NCI-H2107 treated with DMSO at 0.1 percent for 48 hours (cell line): Measurements from ENCODE around the gene HIGD2A.
"Not testable (repeated sequence)": the region's sequence is repeated elsewhere in the genome, so short reads cannot be mapped to it uniquely, and the experiment has no call there.

ENCODE experiments used
- DNase-seq: peaks from one replicate; lab custom pipeline; 2025; ENCODE audit not compliant: unreplicated experiment; lab: John Stamatoyannopoulos, UW

HIGD2A gene

DNA sequence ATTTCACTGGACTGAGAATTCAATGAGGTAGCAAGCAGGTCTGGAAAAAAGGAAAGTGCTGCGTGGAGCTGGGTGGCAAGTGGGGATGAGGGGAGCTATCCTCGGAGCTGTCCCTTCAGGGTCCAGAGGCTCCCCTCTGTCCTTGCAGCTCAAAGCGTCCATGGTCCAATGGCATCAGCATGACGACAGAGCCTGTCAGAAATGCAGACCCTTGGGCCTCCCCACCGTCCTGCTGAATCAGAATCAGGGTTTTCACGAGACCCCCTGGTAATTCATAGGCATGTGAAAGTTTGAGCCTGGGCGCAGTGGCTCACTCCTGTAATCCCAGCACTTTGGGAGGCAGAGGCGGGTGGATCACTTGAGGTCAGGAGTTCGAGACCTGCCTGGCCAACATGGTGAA, 5.5 kb downstream of the HIGD2A start:
- DNase-seq: no peak

DNA sequence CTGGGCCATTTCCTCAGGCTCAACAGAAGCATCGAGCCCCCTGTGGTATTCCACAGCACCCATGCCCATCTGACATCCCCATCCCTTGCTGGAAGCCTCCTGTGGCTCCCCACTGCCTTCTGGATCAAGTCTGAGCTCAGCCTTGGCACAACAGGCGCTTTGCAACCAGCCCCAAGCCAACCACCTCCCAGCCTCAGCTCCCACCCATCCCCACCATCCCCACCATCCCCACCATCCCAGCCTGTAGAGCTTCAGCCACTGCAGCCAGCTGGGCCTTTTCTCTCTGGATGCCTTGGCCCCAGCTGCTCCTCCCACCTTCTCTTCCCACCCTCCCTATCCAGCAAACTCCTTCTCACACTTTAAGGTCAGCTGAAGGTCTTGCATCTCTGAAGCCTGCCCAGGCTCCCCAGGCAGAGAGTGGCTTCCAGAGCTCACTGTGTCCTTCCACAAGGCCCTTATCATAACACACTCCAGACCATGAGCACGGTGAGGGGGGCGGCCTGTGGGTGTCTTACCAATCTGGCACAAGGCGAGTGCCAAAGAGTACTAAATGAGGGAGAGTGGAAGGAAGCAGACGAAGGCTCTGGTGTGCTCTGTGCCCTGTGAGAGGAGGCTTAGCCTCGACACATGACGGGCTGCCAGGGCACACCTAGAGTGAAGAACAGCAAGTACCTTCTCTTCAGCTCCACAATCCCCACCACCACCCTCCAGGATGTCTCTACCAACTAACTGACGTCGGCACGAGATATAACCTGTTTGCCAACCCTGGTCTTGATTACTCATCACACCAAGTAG, 6.5 kb downstream of the HIGD2A start:
- DNase-seq: no peak

DNA sequence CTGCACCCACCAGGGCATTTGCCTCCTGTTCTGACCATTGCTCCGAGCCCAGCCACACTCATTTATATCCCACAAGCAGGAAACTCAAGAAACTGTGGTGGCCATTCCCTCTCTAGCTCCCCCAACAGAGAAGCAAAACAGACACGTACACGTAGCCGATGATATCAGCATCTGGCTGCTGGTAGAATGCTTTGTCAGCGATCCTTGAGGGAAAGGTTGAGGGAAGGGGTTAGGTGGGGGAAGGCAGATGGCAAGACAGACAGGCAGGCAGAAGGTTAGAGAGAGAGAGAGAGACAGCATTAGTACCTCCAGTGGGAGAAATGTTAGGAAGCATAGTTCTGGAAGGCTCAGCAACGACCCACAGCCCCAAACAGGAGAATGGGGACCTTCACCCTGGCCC, 7.8 kb downstream of the HIGD2A start:
- DNase-seq: no peak

DNA sequence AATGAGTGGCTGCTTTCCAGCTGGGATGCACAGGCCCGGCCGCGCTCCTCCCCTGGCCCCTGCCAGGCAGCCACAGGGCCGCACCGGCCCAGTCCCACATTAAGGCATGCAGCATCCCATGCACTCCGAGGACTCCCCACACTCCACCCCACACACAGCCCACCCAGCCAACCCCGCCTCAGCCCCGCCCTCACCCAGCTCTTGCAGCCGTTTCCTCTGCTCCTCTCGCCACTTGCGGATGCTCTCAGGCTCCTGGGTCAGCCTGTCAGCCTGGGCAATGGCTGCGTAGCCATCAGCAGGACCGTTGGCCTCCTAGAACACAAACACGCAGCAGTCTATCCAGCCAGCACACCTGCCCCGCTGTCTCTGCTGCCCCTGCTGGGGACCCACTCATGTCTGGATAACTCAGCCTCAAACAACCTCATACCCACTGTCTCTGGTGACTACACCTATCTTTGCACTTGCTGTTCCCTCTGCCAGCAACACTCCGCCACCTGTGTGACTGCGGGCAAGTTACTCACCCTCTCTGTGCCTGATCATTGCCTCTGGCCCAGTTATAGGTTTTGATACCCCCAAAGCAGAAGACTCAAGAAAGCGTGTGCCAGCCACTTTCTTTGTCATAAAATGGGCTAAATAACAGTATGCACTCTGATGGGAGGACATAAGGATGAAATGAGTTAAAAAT, 9.3 kb downstream of the HIGD2A start:
- DNase-seq: no peak

DNA sequence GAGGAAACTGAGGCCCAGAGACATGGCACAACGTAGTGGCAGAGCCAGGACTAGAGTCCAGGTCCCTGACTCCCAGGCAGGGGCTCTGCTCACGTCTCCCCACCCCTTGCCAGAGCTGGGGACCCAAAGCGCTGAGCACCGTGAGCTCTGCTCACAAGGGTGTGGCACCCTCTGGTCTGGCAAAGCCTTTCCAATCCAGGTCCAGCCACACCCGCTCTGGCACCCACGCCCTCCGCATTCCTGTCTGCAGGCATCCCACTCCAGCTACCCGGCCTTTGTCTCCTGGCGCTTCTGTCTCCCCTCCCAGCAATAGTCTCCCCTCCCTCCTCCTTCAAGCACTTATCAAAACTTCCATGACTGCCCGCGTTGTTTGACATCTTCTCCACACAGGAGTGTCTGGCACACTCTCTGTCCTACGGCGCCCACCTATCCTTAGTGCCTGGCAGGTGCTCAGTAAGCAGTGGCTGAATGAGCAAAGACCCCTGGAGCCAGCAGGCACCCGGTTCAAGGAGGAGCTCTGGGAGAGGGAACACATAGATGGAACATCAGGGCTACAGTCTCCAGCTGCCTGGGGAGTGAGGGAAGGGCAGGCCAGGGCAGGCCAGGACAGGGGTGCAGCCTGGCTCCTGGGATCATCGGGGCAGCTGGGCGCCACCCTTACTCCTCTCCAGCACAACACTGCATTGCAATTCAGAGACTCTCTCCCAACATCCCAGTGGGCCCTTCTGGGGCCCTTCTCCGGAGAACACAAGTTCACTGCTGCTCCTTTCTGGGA, 12.0 kb downstream of the HIGD2A start:
- no peak for DNase-seq

DNA sequence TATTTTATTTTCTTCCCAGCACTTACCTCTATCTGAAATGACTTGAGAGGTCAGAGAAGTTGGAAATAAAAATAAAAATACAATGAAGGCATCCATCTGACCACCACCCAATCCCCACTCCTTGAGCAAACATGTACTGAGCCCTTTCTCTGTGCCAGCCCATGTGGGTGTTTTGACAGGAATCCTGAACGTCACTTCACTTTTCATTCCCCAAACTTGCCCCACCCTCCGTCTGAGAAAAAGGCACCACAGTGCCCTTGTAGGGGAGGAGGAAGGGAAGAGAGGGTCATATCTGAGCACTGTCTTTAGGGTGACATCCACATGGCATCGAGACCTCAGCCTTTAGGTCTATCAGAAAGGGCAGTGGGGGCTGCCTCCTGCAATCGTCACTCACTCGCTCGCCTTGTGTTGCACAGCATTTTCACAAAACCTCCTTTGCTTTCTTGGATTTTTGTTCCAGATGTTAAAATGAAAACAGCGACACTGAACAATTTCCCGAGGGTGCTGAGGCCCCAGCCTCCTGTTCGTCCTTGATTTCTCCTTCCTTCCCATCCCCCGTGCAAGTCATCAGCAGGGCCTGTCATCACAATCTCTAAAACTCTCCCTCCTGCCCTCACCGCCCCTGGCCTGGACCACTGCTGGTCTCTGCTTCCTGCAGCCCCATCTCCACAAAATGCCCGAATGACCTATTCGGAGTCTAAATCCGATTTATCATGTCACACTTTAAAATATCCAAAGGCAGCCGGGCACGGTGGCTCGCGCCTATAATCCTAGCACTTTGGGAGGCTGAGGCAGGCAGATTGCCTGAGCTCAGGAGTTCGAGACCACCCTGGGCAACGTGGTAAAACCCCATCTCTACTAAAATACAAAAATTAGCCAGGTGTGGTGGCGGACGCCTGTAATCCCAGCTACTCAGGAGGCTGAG, 13.0 kb downstream of the HIGD2A start:
- DNase-seq: no peak

DNA sequence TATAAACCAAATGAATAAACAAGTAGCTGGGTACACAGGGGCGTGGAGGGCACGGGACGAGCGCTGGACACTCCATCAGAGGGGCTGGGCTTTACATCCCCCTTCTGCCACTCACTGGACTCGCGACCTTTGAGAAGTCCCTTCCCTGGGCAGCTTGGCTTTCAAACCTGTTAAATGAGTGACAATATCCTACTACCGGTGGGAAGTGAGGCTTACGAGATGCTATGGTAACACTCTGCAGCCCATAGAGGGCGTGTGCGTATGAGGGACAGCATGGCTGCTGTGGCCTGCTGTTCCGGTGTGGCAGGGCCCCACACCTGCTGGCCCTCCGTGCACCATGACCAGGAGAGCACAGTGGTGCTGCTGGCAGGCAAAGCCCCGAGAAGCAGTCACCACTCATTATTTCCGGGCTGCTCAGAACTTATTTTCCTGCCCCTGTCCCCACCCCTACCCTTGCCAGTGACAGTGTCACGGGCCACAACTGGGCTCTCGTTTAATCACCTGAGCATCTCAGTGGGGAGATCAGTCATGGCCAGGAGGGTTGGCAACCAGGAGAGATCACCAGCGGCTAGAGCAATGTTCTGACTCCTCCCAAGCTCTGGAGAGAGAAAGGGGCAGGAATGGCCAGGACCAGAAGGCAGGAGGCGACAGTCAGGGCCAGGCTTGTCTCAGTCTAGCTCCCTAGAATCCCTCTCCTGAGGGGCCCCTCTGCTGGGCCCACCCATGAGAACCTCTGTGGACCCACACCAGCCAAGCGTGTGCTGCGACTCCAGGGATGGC, 17.3 kb downstream of the HIGD2A start:
- DNase-seq: no peak

DNA sequence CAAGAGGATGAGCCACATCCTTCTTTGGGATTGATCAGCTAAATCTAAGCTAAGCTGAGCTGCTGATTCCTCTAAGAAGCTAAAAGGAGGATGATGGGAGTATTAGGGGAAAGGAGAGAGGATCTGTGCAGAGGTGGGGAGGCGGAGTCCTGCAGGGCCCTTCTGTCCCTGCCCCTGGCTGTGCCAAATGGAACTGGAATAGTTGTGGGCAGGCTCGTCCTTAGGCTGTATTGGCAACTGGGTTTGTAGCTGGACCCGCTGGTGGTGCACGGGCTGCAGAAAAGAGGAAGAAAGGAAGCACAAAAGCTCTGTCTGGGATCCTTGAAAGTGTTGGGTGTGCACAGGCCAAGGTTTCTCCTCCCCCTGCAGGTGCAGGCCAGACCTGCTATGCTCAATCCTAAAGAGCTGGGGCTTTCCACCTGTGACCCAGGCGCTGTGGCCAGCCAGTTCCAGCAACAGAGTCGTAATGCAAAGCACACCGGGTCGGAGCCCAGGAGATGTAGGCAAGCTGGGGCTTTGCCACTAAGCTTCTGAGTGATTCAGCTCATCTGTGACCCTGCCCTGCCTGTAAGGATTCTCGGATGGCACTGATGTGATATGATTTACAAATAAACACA, 18.0 kb downstream of the HIGD2A start:
- no peak for DNase-seq

DNA sequence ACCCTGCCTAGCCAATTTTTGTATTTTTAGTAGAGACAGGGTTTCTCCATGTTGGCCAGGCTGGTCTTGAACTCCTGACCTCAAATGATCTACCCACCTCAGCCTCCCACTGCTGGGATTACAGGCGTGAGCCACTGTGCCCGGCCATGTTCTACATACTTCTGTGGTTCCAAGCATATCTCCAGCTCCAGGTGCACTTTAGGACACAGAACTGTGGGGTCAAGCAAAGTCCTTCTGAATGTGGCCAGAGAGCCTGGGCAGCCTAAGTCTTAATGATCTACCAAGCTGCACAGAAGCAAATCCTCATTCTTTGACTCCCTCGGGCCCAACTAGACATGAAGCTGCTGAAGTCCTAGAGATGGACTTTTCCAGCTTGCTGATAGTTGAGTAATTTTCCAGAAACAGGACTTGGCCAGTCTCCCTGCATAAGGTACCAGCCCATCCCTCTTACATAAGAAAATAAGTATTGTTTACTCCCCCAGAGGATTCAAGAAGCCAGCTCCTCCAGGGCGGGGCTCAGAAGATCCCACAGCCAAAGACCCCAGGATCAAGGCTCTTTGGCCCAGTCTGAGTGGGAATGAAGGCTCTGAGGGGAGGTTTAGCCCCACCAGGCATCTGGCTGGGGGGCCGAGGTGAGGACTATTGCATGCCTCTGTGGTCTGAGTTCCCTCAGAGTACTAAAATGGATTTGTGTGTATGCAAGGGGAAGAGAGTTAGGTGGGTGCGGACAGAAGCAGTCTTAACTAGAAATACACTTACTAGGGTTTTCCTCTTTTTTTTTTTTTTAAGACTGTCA, 19.1 kb downstream of the HIGD2A start:
- DNase-seq: no peak

DNA sequence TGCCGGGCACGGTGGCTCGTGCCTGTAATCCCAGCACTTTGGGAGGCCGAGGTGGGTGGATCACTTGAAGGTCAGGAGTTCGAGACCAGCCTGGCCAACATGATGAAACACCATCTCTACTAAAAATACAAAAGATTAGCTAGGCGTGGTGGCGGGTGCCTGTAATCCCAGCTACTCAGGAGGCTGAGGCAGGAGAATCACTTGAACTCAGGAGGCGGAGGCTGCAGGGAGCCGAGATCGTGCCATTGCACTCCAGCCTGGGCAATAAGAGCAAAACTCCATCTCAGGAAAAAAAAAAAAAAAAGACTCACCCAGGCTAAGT, 19.7 kb downstream of the HIGD2A start:
- DNase-seq: not testable (repeated sequence)

DNA sequence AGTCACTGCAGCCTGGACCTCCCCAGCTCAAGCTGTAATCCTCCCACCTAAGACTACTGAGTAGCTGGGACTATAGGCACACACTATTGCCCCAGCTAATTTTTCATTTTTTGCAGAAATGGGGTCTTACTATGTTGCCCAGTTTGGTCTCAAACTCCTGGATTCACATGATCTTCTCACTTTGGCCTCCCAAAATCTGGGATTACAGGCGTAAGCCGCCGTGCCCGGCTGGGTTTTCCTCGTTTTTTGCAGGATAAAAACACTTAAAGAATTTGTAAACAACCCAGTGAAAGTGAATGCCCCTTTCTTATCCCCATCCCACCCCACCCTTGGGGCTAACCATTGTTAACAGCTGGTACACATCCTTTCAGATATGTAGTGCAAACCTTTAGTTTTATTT, 20.0 kb downstream of the HIGD2A start:
- DNase-seq: no peak

DNA sequence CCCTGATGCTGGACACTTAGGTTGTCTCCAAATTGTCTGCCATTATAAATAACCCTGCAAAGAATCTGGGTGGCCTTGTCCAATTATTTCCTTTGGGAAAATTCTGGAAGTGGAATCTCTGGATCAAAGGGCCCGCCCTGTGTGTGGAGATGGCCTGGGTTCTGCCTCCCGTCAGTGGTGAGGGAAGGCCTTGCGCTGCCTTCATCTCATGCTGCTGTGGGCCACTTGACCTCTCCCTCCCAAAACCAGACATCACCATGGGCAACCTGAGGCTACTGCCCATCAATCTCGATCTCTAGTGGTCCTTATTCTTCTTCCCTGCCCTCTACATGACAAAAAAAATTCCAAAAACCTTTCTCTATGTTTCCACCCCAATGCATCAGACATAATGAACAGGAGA, 21.2 kb downstream of the HIGD2A start:
- DNase-seq: no peak

DNA sequence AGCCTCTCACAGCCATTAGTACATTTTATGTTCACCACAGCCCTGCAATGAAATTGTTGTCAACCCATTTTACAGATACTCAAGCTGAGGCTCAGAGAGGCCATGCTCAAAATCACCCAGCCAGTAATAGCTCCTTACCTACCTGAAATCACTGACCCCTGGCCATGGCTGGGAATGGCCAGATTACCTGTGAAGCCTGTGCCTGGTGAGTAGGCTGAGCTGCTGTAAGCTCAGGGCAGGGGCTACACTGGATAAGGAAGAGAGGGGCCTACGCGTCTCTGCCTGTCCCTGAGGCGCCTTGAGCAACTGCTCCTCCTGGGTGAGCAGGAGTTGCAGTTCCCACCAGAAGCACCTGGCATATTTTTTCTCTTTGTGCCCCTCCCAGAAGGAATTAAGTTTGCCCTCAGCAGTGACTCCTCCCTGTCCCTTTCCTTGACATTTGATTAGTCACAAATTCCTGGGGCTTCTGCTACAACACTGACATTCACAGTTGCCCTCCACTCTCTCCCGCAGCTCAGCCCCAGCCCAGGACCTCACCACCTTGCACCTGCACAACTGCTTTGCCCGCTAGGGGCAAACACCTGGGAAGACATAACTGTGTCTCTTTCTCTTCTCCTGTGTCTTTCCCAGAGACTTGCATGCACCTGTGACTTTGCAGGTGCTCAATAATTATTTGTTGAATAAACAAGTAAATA, 22.1 kb downstream of the HIGD2A start:
- no peak for DNase-seq

DNA sequence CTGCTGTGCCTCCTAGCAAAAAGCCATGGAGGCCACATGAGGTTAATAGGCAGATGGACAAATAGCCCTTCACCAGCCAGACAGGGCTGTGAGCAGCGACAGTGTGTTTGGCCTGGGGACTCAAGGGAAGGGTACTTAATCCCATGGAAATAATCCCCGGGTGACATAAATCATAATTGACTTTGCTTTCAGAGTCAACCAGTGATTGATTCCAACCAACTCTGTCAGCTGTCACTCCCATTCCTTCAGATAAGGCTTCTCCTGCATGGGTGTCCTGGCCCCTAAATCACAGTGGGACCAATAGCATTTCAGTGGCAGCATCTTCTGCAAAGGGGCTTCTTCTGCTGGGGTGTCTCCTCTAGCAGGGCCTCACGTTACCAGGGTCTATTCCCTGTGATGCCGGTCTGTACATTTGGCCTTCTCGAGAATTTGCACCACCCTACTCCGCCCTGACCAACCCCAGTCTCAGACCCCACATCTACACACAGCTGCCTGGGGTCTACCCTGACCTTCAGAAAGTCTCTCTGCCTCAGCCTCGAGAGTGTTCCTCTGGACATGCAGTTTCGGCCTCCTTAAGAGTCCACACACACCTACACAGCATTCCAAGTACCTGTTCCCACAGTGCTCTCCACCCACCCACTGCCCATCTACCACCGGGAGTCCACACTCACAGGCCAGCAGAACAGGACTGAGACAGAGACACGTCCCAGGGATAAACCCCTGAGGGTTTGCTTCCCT, 24.1 kb downstream of the HIGD2A start:
- no peak for DNase-seq

DNA sequence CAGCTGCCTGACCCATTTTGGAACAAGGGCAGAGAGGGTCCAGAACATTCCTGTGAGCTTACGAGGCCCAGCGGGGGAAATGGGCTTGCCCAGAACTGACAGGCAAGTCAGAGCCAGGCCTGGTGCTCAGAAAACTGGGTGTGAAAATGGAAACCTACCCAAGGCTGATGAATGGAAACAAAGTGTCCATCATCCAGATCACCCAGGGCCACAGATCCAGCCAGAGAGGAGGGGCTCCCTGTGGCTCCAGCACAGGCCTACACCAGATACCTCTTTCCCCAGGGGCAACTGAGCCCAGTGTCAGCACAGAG, 24.7 kb downstream of the HIGD2A start:
- DNase-seq: no peak

DNA sequence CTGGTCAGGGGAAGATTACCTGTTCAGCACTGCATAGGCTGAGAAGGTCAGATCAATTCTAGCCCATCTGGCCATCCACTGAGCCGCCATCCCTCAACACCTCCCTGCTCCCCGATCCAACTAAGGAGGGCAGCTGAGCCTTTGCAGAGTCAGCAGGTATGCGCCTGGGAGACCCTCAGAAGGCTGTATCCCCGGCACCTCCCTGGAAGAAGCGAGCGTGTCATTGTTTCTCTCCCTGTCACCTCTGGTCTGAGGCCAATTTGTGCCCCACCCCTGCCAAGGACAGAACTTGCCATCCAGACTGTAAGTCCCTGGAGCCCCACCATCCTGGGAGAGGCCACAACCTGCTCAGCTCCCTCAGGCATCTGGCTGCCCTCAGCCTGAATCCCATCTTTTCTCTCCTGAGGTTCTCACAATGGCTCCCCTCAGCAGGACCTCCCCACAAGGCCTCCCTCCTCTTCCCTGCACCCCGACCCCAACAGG, 25.2 kb downstream of the HIGD2A start:
- DNase-seq: no peak

DNA sequence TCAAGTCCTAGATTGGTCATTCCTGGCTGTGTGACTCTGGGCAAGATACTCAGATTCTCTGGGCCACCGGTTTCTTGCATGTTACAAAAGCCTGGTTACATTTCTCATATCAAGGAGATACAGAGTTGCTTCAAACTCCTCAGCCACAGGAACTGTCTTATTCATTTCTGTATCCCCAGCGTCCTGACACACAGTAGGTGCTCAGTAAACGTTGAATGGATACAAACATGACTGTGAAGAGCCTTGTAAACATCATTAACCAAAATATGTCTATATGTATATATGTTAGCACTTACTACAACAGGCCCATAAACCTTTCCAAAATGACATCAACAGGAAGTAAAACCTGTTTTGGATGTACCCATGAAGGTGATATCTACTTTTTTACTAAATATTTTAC, 26.2 kb downstream of the HIGD2A start:
- no peak for DNase-seq
